ENCODE measurements around the gene EFCAB12. TPM values are rescaled to one million over a fixed set of nuclear protein-coding genes. Genes with fewer than 3 reads are reported as not detected.

The EFCAB12 gene
- total and polyA plus RNA-seq, 2 of the 4 experiments (the other 2 are of a cell fraction): under 0.01 to 0.17 TPM

- dilution Hi-C loops (cut with HindIII; ENCODE audit: low sequenced_read_pairs, unreplicated experiment): no loop called here
- H3K4me2 ChIP-seq (ENCODE audit: low read depth, low read length): no peak overlapping the region
Measured at GRCh38 chr3:129352650-129353588, 75.5 kb downstream of the EFCAB12 start.

More at GRCh38 chr3:129352650-129353588, 75.5 kb downstream of the EFCAB12 start:
- H4K5ac ChIP-seq (ENCODE audit: low read depth, low read length): no peak overlapping the region
- no peak overlapping the region for H3K23ac ChIP-seq (ENCODE audit: low read depth, low read length)
- no peak overlapping the region for H4K91ac ChIP-seq (ENCODE audit: insufficient read depth, low read depth, low read length)
- no peak overlapping the region for H2AK9ac ChIP-seq (replicated peaks; ENCODE audit: low read depth, low read length, poor library complexity)
- H3K4me3 ChIP-seq (ENCODE audit: insufficient read depth, low read depth, low read length): no peak overlapping the region
- no peaks in the 10 kb centered on the region for H3K36me3 ChIP-seq (ENCODE audit: control insufficient read depth, insufficient read depth, low read length)
- H3K9ac ChIP-seq (ENCODE audit: low read depth, low read length): no peak overlapping the region
- no peak for ATAC-seq (ENCODE audit: low read depth)
- TF ChIP-seq CHD1 (IDR thresholded peaks at IDR 0.05; ENCODE audit: low read depth, low read length) (no peak), FOS (IDR thresholded peaks at IDR 0.05; ENCODE audit: low read depth, low read length) (no peak), USF2 (IDR thresholded peaks at IDR 0.05; ENCODE audit: low read depth, low read length) (no peak), NFE2L2 (IDR thresholded peaks at IDR 0.05; ENCODE audit: low read depth, low read length) (no peak), MXI1 (IDR thresholded peaks at IDR 0.05; ENCODE audit: borderline replicate concordance, low read depth, low read length) (no peak), SMC3 (IDR thresholded peaks at IDR 0.05; ENCODE audit: low read depth, low read length) (no peak), ELK1 (IDR thresholded peaks at IDR 0.05; ENCODE audit: borderline replicate concordance, low read depth, low read length) (no peak), POLR2A (IDR thresholded peaks at IDR 0.05; ENCODE audit: low read depth, low read length) (no peak), RCOR1 (IDR thresholded peaks at IDR 0.05; ENCODE audit: insufficient replicate concordance, low read length) (no peak), CTCF (conservative IDR thresholded peaks at IDR 0.05; ENCODE audit: low read depth, low read length) (no peak), RFX5 (IDR thresholded peaks at IDR 0.05; ENCODE audit: low read depth, low read length) (no peak), BHLHE40 (IDR thresholded peaks at IDR 0.05; ENCODE audit: low read depth, low read length) (no peak), MAFK (IDR thresholded peaks at IDR 0.05; ENCODE audit: low read depth, low read length) (no peak), RAD21 (IDR thresholded peaks at IDR 0.05; ENCODE audit: low read length) (no peak), CEBPB (IDR thresholded peaks at IDR 0.05; ENCODE audit: low read depth, low read length) (no peak)
- BruUV-seq (replicated peaks): no TSS peak
- no peak overlapping the region for H2BK15ac ChIP-seq (ENCODE audit: low read depth, low read length)
- H3K4ac ChIP-seq (ENCODE audit: low read depth, low read length): no peak overlapping the region
- H3K9me3 ChIP-seq (ENCODE audit: control insufficient read depth, insufficient read depth, low read length): no peaks in the 10 kb centered on the region
- ChIA-PET CTCF (interaction anchor here (0.6 to 1.3 kb wide), 4 partner anchors 17 to 1180 kb away, joined by 3 to 5 read pairs (median 4); no protein-coding TSS in a partner anchor), POLR2A (ENCODE audit: unreplicated experiment) (no interaction called here)
- no peak overlapping the region for H3K18ac ChIP-seq (ENCODE audit: low read depth, low read length)
- H2BK120ac ChIP-seq (ENCODE audit: low read depth, low read length): no peak overlapping the region
- H3K4me1 ChIP-seq (ENCODE audit: control insufficient read depth, insufficient read depth, low read length): no peaks in the 10 kb centered on the region
- no peak overlapping the region for H2AK5ac ChIP-seq (ENCODE audit: low read depth, low read length)
- intact Hi-C loops (cut with micrococcal nuclease) (no loop called here), in situ Hi-C loops (cut with MboI; ENCODE audit: low sequenced_read_pairs) (no loop called here)
- no peaks in the 10 kb centered on the region for H3K9me1 ChIP-seq (ENCODE audit: insufficient read depth, low read length)
- H3K79me1 ChIP-seq (ENCODE audit: low read depth in 1 of 2, low read length in 2 of 2): no peaks in the 10 kb centered on the region
- no peak overlapping the region for H3K27ac ChIP-seq (ENCODE audit: insufficient read depth, low read length)
- no peaks in the 10 kb centered on the region for H4K20me1 ChIP-seq (ENCODE audit: insufficient read depth, low read length)
- no peak overlapping the region for H2BK20ac ChIP-seq (ENCODE audit: low read depth, low read length)
- H3K27me3 ChIP-seq (ENCODE audit: control insufficient read depth, insufficient read depth, low read length): peaks cover 12% of the 10 kb centered on the region
- no peak overlapping the region for H3K56ac ChIP-seq (ENCODE audit: extremely low read depth, insufficient read depth, low read length)
- H4K8ac ChIP-seq (ENCODE audit: low read depth in 2 of 2, low read length in 2 of 2): no peak overlapping the region
- H2AFZ ChIP-seq (replicated peaks; ENCODE audit: low read length, poor library complexity): peak overlapping the region; percentile 43
- no peak overlapping the region for H2BK5ac ChIP-seq (ENCODE audit: low read depth, low read length, poor library complexity, severe bottlenecking)
- no peak overlapping the region for H3K14ac ChIP-seq (replicated peaks; ENCODE audit: low read depth, low read length)
- no peak for DNase-seq
- 72% methylated on average over 3 of the region's 14 CpGs; no CpG with 5 or more reads in 1 of the 2 experiments for WGBS, 2 experiments (ENCODE audit: extremely low coverage in 2 of 2, insufficient read length in 1 of 2)
